Spleen (tissue), 11 donors: ENCODE results near the gene LCN12. TPM values are rescaled to one million over a fixed set of nuclear protein-coding genes. Genes with fewer than 3 reads are reported as not detected.

Source experiments
- DNase-seq: peaks from one replicate; pipeline ENCODE4 v3.0.0-alpha.2; 2020
- H3K27ac ChIP-seq, 8 donors: fragments of 200-600 bp; sonication (generic) in 7 of 8; 1 replicate in 4 of 8; 2 replicates in 4 of 8; pipeline versions ENCODE4 v1.5.0 to v1.8.0; 2016 to 2021; ENCODE audit warnings: inconsistent platforms in 4 of 8, mild to moderate bottlenecking in 4 of 8, moderate library complexity in 1 of 8
- H3K27me3 ChIP-seq, 7 donors: fragments of 200-600 bp; sonication (generic) in 6 of 7; replicated peaks in 1 of 7; 1 replicate in 4 of 7; 2 replicates in 3 of 7; pipeline versions ENCODE4 v1.5.0 to v1.8.0; 2016 to 2021; ENCODE audit warnings: inconsistent platforms in 3 of 7, mild to moderate bottlenecking in 1 of 7
- H3K36me3 ChIP-seq, 6 donors: fragments of 200-600 bp; sonication (generic) in 5 of 6; 1 replicate in 4 of 6; 2 replicates in 2 of 6; pipeline versions ENCODE4 v1.5.0 to v1.8.0; 2016 to 2021; ENCODE audit warnings: inconsistent platforms in 2 of 6
- H3K4me1 ChIP-seq, 6 donors: fragments of 200-600 bp; sonication (generic) in 5 of 6; 1 replicate in 3 of 6; 2 replicates in 3 of 6; pipeline versions ENCODE4 v1.5.0 to v1.8.0; 2016 to 2021; ENCODE audit warnings: inconsistent platforms in 3 of 6
- H3K4me3 ChIP-seq, 8 donors: fragments of 200-600 bp; sonication (generic) in 7 of 8; 1 replicate in 4 of 8; 2 replicates in 4 of 8; pipeline versions ENCODE4 v1.5.0 to v1.8.0; 2016 to 2021; ENCODE audit warnings: inconsistent platforms in 4 of 8, mild to moderate bottlenecking in 4 of 8, moderate library complexity in 2 of 8
- H3K9me3 ChIP-seq, 8 donors: fragments of 200-600 bp; sonication (generic) in 7 of 8; 1 replicate in 4 of 8; 2 replicates in 4 of 8; pipeline versions ENCODE4 v1.5.0 to v1.8.0; 2016 to 2021; ENCODE audit warnings: inconsistent platforms in 4 of 8
- POLR2A ChIP-seq, 3 donors: fragments of 450-650 bp; IDR thresholded peaks; one replicate each; pipeline ENCODE4 v1.5.1; 2017; ENCODE audit warnings: antibody characterized with exemption in 3 of 3, mild to moderate bottlenecking in 1 of 3
- POLR2AphosphoS5 ChIP-seq, 3 donors: sonication (generic); formaldehyde crosslinking; IDR thresholded peaks; one replicate each; pipeline ENCODE4 v1.5.1; 2017; ENCODE audit warnings: antibody characterized with exemption in 3 of 3
- WGBS, 5 donors: extraction: QIAGEN DNeasy Blood & Tissue Kit in 3 of 5; methylation state at CpG; one replicate each; pipeline versions ENCODE4 v1.1.5 to v1.1.7; 2013 to 2018; 5-methylcytosine and 5-hydroxymethylcytosine counted together
- intact Hi-C: fragments of 100-400 bp; cut with DNase I; formaldehyde crosslinking; loops from one replicate; pipeline ENCODE4 v1.15.0; 2023; ENCODE audit warnings: low total_unique reads
- polyA plus RNA-seq, 3 donors: library from polyadenylated mRNA; stranded (reverse); fragments of 200-250 nt; gene quantifications; one replicate each; pipeline ENCODE4 v1.2.1, GENCODE V29; 2013
- total RNA-seq, 7 donors: library from RNA; depleted of rRNA in 3 of 7; stranded (reverse); fragments of >200 nt in 3 of 7; fragmentation: NEBNext Ultra II Directional in 4 of 7; extraction: Animal tissue kit (Norgen Biotek cat#: 25700) in 4 of 7; gene quantifications; one replicate each; pipeline versions ENCODE4 v1.1.0 to v1.2.1, GENCODE V29; 2016 to 2021
- TF ChIP-seq, protein P1 (sequence below), 11 experiments: fragments of 200-600 bp in 7 of 11; fragments of 450-650 bp in 4 of 11; sonication (generic) in 4 of 11; IDR thresholded peaks in 8 of 11; conservative IDR thresholded peaks in 3 of 11; 1 replicate in 7 of 11; 2 replicates in 4 of 11; pipeline versions ENCODE4 v1.4.0 to v1.8.0; 2016 to 2021; ENCODE audit warnings: antibody characterized with exemption in 11 of 11, inconsistent platforms in 4 of 11, mild to moderate bottlenecking in 1 of 11
- donor health status: healthy with polysubstance abuse.
- donor health status: DM: no; HTN: no; CAD: no; lungs with moderate emphysema.
- donor health status: DM: no; HTN: no; CAD: no.
- donor health status: Bipolar disorder and iron deficiency.
- donor health status: healthy.
- donor health status: DM: no; HTN: no; CAD: no.
- donor health status: DM: yes; HTN: yes; CAD: no.

The LCN12 gene
- total and polyA plus RNA-seq, 10 donors = 0.83 to 63.4 (median 8.3) TPM

GRCh38 chr9:136952876-136953770 is 1.1 kb downstream of the LCN12 start:
- H3K4me3 ChIP-seq = peak overlapping the region in 4 of 8 donors; percentile 1 to 45 (median 26)
- peaks cover 12 to 57% (median 31%) of the 10 kb centered on the region in 6 donors for H3K4me1 ChIP-seq
- WGBS, 5 donors = 87 to 94% (median 91%) methylated on average over 25 to 44 of the region's 44 CpGs
- no peaks in the 10 kb centered on the region for H3K9me3 ChIP-seq
- H3K27ac ChIP-seq = peak overlapping the region in 5 of 8 donors; percentile 83 to 94 (median 90)
- no peaks in the 10 kb centered on the region for H3K36me3 ChIP-seq
- intact Hi-C loops = no loop called here
- TF ChIP-seq POLR2AphosphoS5 (IDR thresholded peaks at IDR 0.05) (no peak), POLR2A (IDR thresholded peaks at IDR 0.05) (no peak)
- TF ChIP-seq, protein P1, sequence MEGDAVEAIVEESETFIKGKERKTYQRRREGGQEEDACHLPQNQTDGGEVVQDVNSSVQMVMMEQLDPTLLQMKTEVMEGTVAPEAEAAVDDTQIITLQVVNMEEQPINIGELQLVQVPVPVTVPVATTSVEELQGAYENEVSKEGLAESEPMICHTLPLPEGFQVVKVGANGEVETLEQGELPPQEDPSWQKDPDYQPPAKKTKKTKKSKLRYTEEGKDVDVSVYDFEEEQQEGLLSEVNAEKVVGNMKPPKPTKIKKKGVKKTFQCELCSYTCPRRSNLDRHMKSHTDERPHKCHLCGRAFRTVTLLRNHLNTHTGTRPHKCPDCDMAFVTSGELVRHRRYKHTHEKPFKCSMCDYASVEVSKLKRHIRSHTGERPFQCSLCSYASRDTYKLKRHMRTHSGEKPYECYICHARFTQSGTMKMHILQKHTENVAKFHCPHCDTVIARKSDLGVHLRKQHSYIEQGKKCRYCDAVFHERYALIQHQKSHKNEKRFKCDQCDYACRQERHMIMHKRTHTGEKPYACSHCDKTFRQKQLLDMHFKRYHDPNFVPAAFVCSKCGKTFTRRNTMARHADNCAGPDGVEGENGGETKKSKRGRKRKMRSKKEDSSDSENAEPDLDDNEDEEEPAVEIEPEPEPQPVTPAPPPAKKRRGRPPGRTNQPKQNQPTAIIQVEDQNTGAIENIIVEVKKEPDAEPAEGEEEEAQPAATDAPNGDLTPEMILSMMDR (IDR thresholded peaks at IDR 0.05 in 8 of 11, conservative IDR thresholded peaks at IDR 0.05 in 3 of 11) = no peak
- no peak for DNase-seq
- H3K27me3 ChIP-seq = no peaks in the 10 kb centered on the region

GRCh38 chr9:136953771-136954269 is 1.7 kb downstream of the LCN12 start:
- intact Hi-C loops = no loop called here
- no peaks in the 10 kb centered on the region for H3K36me3 ChIP-seq
- H3K4me3 ChIP-seq = peak overlapping the region in 3 of 8 donors; percentile 17 to 45 (median 34)
- peak overlapping the region in 1 of 8 donors; percentile 8 for H3K27ac ChIP-seq
- TF ChIP-seq POLR2A (IDR thresholded peaks at IDR 0.05) = no peak
- TF ChIP-seq POLR2AphosphoS5 (IDR thresholded peaks at IDR 0.05) = no peak
- TF ChIP-seq, protein P1 (IDR thresholded peaks at IDR 0.05 in 8 of 11, conservative IDR thresholded peaks at IDR 0.05 in 3 of 11) = no peak
- peak; percentile 72 for DNase-seq
- H3K9me3 ChIP-seq = no peaks in the 10 kb centered on the region
- H3K27me3 ChIP-seq = no peaks in the 10 kb centered on the region
- WGBS, 5 donors = 82 to 86% (median 84%) methylated on average over 12 to 19 of the region's 19 CpGs
- peaks cover 9 to 51% (median 25%) of the 10 kb centered on the region in 6 donors for H3K4me1 ChIP-seq

DNA sequence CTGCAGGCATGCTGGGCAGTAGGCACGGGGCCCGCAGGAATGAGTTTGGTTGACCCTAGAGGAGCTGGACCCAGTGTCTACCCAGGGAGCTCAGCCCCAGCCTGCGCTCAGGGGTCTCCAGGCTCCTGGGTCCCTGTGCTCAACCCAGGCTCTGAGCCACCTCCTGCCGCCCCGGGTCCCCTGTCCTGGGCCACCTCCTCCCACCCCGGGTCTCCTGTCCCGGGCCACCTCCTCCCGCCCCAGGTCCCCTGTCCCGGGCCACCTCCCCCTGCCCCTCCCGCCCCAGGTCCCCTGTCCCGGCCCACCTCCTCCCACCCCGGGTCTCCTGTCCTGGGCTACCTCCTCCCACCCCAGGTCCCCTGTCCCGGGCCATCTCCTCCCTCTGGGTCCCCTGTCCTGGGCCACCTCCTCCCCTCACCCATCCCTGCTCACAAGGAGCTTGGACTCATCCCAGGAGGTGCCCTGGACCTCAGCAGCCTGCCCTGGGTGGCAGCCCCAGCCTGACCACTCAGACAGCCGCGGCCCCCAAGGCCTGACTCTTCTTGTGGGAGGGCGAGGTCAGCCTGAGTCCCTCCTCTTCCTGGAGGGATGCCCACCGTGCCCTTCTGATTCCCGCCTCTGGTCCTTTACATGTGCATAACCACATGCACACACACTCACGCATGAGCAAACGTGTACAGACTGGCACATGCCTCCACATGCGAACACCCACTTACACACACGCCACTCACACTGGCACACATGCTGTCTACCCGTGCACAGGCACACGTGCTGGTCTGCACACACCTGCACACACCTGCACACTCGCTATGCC is 2.4 kb downstream of the LCN12 start:
- Histone ChIP-seq H3K27ac (no peak overlapping the region), H3K9me3 (no peaks in the 10 kb centered on the region), H3K27me3 (no peaks in the 10 kb centered on the region), H3K4me3 (no peak overlapping the region), H3K36me3 (no peaks in the 10 kb centered on the region), H3K4me1 (peaks cover 5 to 51% (median 20%) of the 10 kb centered on the region in 6 donors)
- DNase-seq = peak; percentile 72
- intact Hi-C loops = no loop called here
- TF ChIP-seq POLR2AphosphoS5 (IDR thresholded peaks at IDR 0.05) (no peak), POLR2A (IDR thresholded peaks at IDR 0.05) (no peak)
- TF ChIP-seq, protein P1 (IDR thresholded peaks at IDR 0.05 in 8 of 11, conservative IDR thresholded peaks at IDR 0.05 in 3 of 11) = no peak
- 77 to 87% (median 85%) methylated on average over 22 to 25 of the region's 25 CpGs for WGBS, 5 donors
